MCF 10A (cell line): ENCODE measurements around the gene P2RY6. TPM values are rescaled to one million over a fixed set of nuclear protein-coding genes. Genes with fewer than 3 reads are reported as not detected.

ENCODE experiments used
- BruUV-seq: library from RNA; stranded (reverse); fragments of 400-500 nt; replicated peaks from 2 replicates; lab custom pipeline; 2021; lab: Mats Ljungman, UMichigan
- CTCF ChIA-PET: fragments of 300-600 bp; sonication (Branson Sonifier 250); formaldehyde crosslinking; extraction: SDS; loops from one replicate; lab custom pipeline; 2021; ENCODE audit warnings: antibody characterized with exemption, inconsistent platforms; lab: Yijun Ruan, JAX
- POLR2A ChIA-PET: fragments of 300-600, 350-650 bp; sonication (Branson Sonifier 250); formaldehyde crosslinking; extraction: SDS; loops from one replicate; lab custom pipeline; 2020; ENCODE audit warnings: antibody characterized with exemption, inconsistent platforms; lab: Yijun Ruan, JAX
- DNase-seq: peaks from one replicate; pipeline ENCODE4 v3.0.0-alpha.2; 2018; ENCODE audit not compliant: unreplicated experiment
- H3K27ac Mint-ChIP-seq: one replicate; pipeline ENCODE4 v1.8.0; 2022; ENCODE audit warnings: mild to moderate bottlenecking, low read depth, mixed read lengths; ENCODE audit not compliant: unreplicated experiment
- H3K27me3 Mint-ChIP-seq: one replicate; pipeline ENCODE4 v1.8.0; 2022; ENCODE audit warnings: mixed read lengths; ENCODE audit not compliant: insufficient read depth, unreplicated experiment
- H3K36me3 Mint-ChIP-seq: one replicate; pipeline ENCODE4 v1.8.0; 2022; ENCODE audit warnings: mild to moderate bottlenecking, moderate library complexity, mixed read lengths; ENCODE audit not compliant: insufficient read depth, unreplicated experiment
- H3K4me1 Mint-ChIP-seq: one replicate; pipeline ENCODE4 v1.8.0; 2022; ENCODE audit warnings: mixed read lengths; ENCODE audit not compliant: insufficient read depth, unreplicated experiment
- H3K4me3 Mint-ChIP-seq: one replicate; pipeline ENCODE4 v1.8.0; 2022; ENCODE audit warnings: mild to moderate bottlenecking, moderate library complexity, mixed read lengths; ENCODE audit not compliant: unreplicated experiment
- H3K9me3 Mint-ChIP-seq: one replicate; pipeline ENCODE4 v1.8.0; 2022; ENCODE audit warnings: mixed read lengths; ENCODE audit not compliant: unreplicated experiment
- intact Hi-C: fragments of 100-400 bp; cut with micrococcal nuclease; formaldehyde crosslinking; loops from 2 replicates; pipeline ENCODE4 v1.14.1; 2022
- total RNA-seq: library from RNA; stranded (reverse); gene quantifications from 2 replicates; pipeline ENCODE4 v1.2.3, GENCODE V29; 2022
- TF ChIP-seq, protein P1 (sequence below): fragments of 200-600 bp; IDR thresholded peaks from one replicate; pipeline ENCODE4 v1.8.0; 2022; ENCODE audit warnings: antibody characterized with exemption, mild to moderate bottlenecking; ENCODE audit not compliant: unreplicated experiment

P2RY6 gene
- total RNA-seq, 1 experiment from 2014 or later = not detected

DNA sequence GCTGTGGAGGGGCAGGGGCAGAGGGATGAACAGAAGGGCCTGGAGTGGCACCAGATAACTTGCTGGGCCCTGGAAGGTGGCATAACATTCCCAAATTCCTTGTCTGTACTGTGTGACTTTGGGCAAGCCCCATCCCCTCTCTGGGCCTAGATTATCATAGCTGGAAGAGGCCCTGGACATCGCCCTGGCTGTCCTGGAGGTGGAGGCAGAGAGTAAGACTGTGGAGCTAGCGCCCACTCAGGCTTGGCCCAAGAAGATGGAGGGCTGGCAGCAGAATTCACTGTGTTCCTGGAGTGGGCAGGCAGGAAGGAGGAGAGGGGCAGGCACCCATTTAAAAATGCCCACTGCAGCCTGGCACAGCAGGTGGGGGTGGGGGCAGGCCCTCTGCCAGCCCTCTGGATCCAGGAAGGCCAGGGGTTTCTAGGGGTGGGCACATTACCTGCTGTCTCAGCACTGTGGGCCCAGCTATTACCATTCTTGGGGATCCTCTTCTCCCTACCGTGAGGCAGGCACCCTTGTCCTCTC, 58.5 kb downstream of the P2RY6 start:
- no peaks in the 10 kb centered on the region for H3K9me3 Mint-ChIP-seq

DNA sequence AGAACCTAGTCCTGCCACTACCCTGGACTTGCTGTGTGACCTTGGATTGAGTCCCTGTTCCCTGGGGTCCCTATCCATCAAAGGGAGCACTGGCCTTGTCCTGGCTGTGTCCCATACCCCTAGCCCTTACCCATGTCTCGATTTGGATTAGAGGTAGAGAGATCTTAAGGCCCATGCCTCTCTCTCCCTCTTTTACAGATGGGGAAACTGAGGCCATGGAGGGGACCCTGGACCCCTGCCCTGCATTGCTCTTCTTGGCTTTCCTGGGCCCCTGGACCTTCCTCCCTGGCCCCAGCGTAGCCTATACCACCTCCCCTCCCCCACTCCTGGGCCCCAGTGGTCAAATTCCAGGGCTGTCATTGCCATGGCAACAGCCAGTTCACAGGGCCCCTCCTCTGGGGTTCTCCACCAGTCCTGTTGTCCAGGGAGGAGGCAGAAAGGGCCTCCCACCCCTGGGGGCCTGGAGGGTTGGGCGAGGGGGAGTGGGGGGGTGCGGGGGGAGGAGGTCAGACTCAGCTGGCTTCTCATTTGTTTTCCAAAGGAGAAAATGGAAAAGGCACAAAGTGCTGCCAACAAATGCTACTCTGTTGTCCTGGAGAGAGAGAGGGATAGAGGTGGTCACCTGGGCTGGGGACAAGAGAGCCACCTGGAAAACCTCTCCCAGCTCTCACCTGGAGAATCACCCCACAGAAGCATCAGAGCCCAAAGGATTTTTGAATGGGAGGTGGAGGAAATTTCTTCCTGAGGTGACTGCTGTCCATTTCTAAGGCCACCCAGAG, 59.2 kb downstream of the P2RY6 start:
- POLR2A ChIA-PET = no interaction called here
- Mint-ChIP-seq H3K36me3 (peaks cover 8% of the 10 kb centered on the region), H3K27ac (no peak overlapping the region), H3K27me3 (no peaks in the 10 kb centered on the region), H3K9me3 (no peaks in the 10 kb centered on the region), H3K4me3 (no peak overlapping the region), H3K4me1 (peaks cover 29% of the 10 kb centered on the region)
- CTCF ChIA-PET = interaction anchor here (0.7 to 1.0 kb wide), 2 partner anchors 14 to 41 kb away, joined by 3 read pairs; no protein-coding TSS in a partner anchor
- intact Hi-C loops = no loop called here
- no peak for DNase-seq
- no TSS peak for BruUV-seq
- TF ChIP-seq, protein P1, sequence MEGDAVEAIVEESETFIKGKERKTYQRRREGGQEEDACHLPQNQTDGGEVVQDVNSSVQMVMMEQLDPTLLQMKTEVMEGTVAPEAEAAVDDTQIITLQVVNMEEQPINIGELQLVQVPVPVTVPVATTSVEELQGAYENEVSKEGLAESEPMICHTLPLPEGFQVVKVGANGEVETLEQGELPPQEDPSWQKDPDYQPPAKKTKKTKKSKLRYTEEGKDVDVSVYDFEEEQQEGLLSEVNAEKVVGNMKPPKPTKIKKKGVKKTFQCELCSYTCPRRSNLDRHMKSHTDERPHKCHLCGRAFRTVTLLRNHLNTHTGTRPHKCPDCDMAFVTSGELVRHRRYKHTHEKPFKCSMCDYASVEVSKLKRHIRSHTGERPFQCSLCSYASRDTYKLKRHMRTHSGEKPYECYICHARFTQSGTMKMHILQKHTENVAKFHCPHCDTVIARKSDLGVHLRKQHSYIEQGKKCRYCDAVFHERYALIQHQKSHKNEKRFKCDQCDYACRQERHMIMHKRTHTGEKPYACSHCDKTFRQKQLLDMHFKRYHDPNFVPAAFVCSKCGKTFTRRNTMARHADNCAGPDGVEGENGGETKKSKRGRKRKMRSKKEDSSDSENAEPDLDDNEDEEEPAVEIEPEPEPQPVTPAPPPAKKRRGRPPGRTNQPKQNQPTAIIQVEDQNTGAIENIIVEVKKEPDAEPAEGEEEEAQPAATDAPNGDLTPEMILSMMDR = no peak

More for the DNA sequence above, 58.5 kb downstream of the P2RY6 start:
- Mint-ChIP-seq H3K4me1 (peaks cover 28% of the 10 kb centered on the region), H3K4me3 (no peak overlapping the region), H3K36me3 (peaks cover 15% of the 10 kb centered on the region), H3K27ac (no peak overlapping the region), H3K27me3 (no peaks in the 10 kb centered on the region)
- TF ChIP-seq, protein P1 = no peak
- ChIA-PET CTCF (interaction anchor here (0.7 to 1.0 kb wide), 4 partner anchors 13 to 329 kb away, joined by 3 to 4 read pairs (median 4); no protein-coding TSS in a partner anchor), POLR2A (interaction anchor here (0.8 kb wide), 1 partner anchor 22 kb away, joined by 4 read pairs; the partner anchor contains the start of gene ARHGEF17)
- intact Hi-C loops = no loop called here
- no TSS peak for BruUV-seq
- DNase-seq = peak; percentile 27

DNA sequence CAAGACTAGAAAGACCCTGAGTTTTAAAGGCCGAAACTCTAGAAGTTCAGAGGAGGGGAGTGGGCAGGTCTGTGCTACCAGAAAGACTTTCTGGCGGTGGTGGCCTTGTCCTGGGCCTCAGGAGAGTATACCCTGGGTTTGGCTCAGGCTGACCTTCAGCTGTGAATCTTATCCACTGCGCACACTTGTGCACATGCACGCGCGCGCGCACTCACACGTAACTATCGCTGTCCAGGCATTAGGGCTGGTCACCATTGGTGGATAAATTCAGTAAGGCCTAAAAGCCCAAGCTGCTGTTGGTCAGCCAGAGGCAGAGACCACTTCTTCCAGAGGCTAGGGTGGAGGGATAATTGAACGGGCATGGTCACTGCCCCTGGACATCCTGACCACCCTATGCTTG, 61.0 kb downstream of the P2RY6 start:
- intact Hi-C loops = no loop called here
- H3K36me3 Mint-ChIP-seq = peaks cover 12% of the 10 kb centered on the region
- TF ChIP-seq, protein P1 = no peak
- peaks cover 19% of the 10 kb centered on the region for H3K4me1 Mint-ChIP-seq
- BruUV-seq = no TSS peak
- H3K27ac Mint-ChIP-seq = no peak overlapping the region
- no peak for DNase-seq
- H3K4me3 Mint-ChIP-seq = no peak overlapping the region
- ChIA-PET CTCF (interaction anchor here (0.6 to 7.5 kb wide), 4 partner anchors 17 to 608 kb away, joined by 3 to 127 read pairs (median 30); partner anchors contain the start of gene ARHGEF17), POLR2A (interaction anchor here (4.2 kb wide), 1 partner anchor 25 kb away, joined by 36 read pairs; the partner anchor contains the start of gene ARHGEF17)
- no peaks in the 10 kb centered on the region for H3K27me3 Mint-ChIP-seq
- no peaks in the 10 kb centered on the region for H3K9me3 Mint-ChIP-seq
